ENCODE data around the gene LMX1A. TPM values are rescaled to one million over a fixed set of nuclear protein-coding genes. Genes with fewer than 3 reads are reported as not detected.
A peak's percentile ranks its signal among the peaks of the same experiment; 100 is the strongest.

Gene LMX1A
- total and polyA plus RNA-seq, 9 of the 15 experiments (the other 6 are each of a cell fraction or from before 2014, with no cell fraction given) = not detected

- no peak overlapping the region for H3K4me3 ChIP-seq
- no peak overlapping the region for H3K9ac ChIP-seq (ENCODE audit: insufficient read depth in 1 of 2, low read depth in 2 of 2, low read length in 2 of 2)
- H4K20me1 ChIP-seq (replicated peaks; ENCODE audit: control insufficient read depth, insufficient read depth, low read length) = no peaks in the 10 kb centered on the region; the same call in 1 of the 2 replicates
- in situ Hi-C loops (cut with MboI) = loop anchor here (10.0 kb wide), 1 partner anchor 220 kb away; no protein-coding TSS in a partner anchor
- DNase-seq (ENCODE audit: extremely low read depth in 1 of 4, low spot score in 3 of 4) (no peak), ATAC-seq (no peak), FAIRE-seq (no peak)
- peaks cover 0 to 12% of the 10 kb centered on the region in 2 experiments; a peak in 2 of 5 replicates for H3K27me3 ChIP-seq (ENCODE audit: control insufficient read depth in 2 of 2, insufficient read depth in 2 of 2, low read length in 2 of 2)
- no peak overlapping the region for H3K27ac ChIP-seq (ENCODE audit: extremely low read depth, low read depth, low read length)
- WGBS (ENCODE audit: insufficient coverage, low coverage, missing lambda C conversion rate) = under 1% methylated on average over 6 of the region's 6 CpGs
- no peaks in the 10 kb centered on the region for H3K9me1 ChIP-seq (ENCODE audit: control insufficient read depth, insufficient read depth, low read length)
- H3K4me2 ChIP-seq (ENCODE audit: insufficient read depth, low read length) = no peak overlapping the region
- ChIA-PET CTCF (ENCODE audit: low intra/inter-chr PET ratio) (no interaction called here), POLR2A (no interaction called here)
- no peak overlapping the region for H2AFZ ChIP-seq (ENCODE audit: low read depth, low read length)
- no peaks in the 10 kb centered on the region for H3K36me3 ChIP-seq (ENCODE audit: control insufficient read depth, insufficient read depth, low read length)
- TF ChIP-seq NFIC (IDR thresholded peaks at IDR 0.05) (peak; percentile 61), PCBP1 (IDR thresholded peaks at IDR 0.05; ENCODE audit: low read depth, low read length, poor library complexity, severe bottlenecking) (no peak), CBFA2T3 (IDR thresholded peaks at IDR 0.05) (no peak), CEBPG (CRISPR knock-in tag; IDR thresholded peaks at IDR 0.05) (no peak), CEBPG (tag; conservative IDR thresholded peaks at IDR 0.05 in 1 of 2, IDR thresholded peaks at IDR 0.05 in 1 of 2) (no peak), NFXL1 (CRISPR knock-in tag; IDR thresholded peaks at IDR 0.05) (no peak)
- TF ChIP-seq, protein P1, sequence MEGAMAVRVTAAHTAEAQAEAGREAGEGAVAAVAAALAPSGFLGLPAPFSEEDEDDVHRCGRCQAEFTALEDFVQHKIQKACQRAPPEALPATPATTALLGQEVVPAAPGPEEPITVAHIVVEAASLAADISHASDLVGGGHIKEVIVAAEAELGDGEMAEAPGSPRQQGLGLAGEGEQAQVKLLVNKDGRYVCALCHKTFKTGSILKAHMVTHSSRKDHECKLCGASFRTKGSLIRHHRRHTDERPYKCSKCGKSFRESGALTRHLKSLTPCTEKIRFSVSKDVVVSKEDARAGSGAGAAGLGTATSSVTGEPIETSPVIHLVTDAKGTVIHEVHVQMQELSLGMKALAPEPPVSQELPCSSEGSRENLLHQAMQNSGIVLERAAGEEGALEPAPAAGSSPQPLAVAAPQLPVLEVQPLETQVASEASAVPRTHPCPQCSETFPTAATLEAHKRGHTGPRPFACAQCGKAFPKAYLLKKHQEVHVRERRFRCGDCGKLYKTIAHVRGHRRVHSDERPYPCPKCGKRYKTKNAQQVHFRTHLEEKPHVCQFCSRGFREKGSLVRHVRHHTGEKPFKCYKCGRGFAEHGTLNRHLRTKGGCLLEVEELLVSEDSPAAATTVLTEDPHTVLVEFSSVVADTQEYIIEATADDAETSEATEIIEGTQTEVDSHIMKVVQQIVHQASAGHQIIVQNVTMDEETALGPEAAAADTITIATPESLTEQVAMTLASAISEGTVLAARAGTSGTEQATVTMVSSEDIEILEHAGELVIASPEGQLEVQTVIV (CRISPR knock-in tag; IDR thresholded peaks at IDR 0.05; ENCODE audit: borderline replicate concordance) = no peak
- intact Hi-C loops (cut with micrococcal nuclease) = loop anchor here (5.0 kb wide), 1 partner anchor 237 kb away; no protein-coding TSS in a partner anchor
- no peaks in the 10 kb centered on the region for H3K4me1 ChIP-seq (replicated peaks in 1 of 2; ENCODE audit: control insufficient read depth in 2 of 2, insufficient read depth in 2 of 2, low read length in 2 of 2)
- no TSS peak for BruUV-seq (replicated peaks)
- no peaks in the 10 kb centered on the region for H3K9me3 ChIP-seq (replicated peaks; ENCODE audit: control insufficient read depth, insufficient read depth, low read depth, low read length)
- H3K79me2 ChIP-seq (ENCODE audit: control insufficient read depth, insufficient read depth, low read length) = no peaks in the 10 kb centered on the region
Observed at GRCh38 chr1:165364568-165365133, 8.1 kb upstream of the LMX1A start.
